Activated CD8-positive, alpha-beta memory T cell treated with anti-CD3 and anti-CD28 coated beads, Interleukin-2, amount 50 U/mL, for 4 hours (primary cell): ENCODE results near the gene ARSH.
"Not testable (repeated sequence)": the region's sequence is repeated elsewhere in the genome, so short reads cannot be mapped to it uniquely, and the experiment has no call there.

Source experiments
- DNase-seq: peaks from one replicate; pipeline ENCODE4 v3.0.0-alpha.2; 2020

Gene ARSH, protein sequence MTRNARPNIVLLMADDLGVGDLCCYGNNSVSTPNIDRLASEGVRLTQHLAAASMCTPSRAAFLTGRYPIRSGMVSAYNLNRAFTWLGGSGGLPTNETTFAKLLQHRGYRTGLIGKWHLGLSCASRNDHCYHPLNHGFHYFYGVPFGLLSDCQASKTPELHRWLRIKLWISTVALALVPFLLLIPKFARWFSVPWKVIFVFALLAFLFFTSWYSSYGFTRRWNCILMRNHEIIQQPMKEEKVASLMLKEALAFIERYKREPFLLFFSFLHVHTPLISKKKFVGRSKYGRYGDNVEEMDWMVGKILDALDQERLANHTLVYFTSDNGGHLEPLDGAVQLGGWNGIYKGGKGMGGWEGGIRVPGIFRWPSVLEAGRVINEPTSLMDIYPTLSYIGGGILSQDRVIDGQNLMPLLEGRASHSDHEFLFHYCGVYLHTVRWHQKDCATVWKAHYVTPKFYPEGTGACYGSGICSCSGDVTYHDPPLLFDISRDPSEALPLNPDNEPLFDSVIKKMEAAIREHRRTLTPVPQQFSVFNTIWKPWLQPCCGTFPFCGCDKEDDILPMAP

DNA sequence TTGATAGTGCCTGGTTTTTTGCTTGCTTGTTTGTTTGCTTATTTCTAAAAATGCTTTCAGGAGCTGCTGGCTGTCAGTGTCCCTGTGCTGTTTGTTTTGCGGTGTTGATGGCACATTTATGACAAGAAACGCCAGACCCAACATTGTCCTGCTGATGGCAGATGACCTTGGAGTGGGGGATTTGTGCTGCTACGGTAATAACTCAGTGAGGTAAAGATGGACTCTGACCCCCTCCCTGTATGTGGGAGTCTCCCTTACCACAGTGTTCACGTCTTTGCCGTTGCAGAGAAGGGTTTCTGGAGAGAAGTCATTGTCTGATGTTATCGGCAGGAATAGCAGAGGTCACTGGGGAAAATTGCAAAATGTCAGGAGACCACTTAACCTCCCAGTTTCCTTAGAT is at the start of gene ARSH:
TSS of gene ARSH (plus strand) at position 52 of the 400 bp plus-strand sequence. CDS start at position 119, 67 bp downstream.
- no peak for DNase-seq

DNA sequence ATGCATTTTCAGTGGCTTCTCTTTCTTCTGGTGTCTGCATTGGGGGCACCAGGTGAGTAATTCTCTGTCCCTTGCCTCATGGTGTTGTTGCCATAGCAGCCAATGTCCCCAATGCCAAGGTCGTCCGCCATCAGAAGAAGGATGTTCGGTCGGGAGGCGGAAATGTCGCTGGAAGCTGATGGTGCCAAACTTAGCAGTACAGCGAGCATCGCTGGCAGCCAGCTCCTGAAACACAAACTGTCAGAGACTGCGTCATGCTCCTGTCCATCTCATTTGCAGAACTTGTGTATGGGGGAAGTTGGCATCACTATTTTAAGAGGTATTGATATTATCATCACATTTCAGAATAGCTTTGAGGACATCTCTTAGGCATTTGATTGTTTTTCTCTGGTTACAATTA is 48.1 kb upstream of the ARSH start:
- no peak for DNase-seq

DNA sequence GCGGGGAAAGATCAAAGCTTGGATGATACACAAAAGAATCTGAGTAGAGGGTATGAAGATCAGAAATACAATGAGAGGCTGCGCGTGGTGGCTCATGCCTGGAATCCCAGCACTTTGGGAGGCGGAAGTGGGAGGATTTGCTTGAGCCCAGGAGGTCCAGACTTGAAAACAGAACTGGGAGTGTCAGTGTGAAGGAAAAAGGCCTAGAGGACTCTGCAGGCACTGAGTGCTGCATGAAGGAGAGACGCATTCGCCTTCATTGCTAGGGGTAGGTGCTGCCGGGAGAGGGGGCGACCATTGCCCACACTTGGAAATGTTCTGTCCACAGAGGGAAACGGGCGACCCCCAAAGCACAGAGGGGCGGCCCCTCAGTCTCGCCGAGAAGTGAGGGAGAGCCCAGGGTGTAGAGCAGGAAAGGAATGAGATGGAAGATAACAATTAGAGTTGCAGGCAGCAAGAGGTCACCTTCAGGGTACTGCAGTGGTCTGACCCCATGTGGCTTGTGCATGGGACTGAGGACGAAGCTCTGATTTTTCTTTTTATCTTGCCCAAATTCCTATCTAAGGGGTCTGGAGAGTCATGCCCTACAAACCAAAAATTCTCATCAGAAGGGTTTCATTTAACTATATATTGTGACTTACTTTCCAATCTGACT is 45.4 kb upstream of the ARSH start:
- DNase-seq = no peak

DNA sequence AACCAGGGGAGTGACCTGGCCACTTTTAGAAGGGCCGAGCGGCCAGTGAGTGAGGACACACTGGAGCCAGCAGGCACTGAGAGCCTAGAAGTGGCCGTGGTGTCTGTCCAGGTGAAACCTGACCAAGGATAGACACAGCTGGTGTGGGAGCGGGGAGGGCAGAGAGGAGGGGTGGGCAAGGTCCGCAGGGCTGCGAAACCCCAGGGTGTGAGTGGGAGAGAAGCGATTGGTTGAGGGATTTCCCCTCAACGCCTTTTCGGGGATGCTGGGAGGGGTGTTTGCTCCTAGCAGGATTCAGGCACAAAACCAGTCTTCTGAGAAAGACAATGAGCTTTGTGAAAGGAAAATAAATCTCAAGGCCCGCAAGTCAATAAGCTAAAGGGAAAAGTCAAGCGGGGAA is 44.0 kb upstream of the ARSH start:
- no peak for DNase-seq

DNA sequence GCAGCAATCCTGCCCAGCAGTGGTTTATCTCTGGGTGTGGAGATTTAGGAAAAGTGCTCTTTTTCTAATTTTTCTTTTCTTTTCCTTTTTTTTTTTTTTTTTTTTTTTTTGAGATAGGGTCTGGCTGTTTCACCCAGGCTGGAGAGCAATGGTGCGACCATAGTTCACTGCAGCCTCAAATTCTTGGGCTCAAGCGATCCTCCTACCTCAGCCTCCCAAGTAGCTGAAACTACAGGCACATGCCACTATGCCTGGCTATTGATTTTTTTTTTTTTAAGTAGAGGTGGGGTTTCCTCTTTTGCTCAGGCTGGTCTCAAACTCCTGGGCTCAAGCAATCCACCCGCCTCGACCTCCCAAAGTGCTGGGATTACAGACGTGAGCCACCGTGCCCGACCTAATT is 42.9 kb upstream of the ARSH start:
- DNase-seq = not testable (repeated sequence)

DNA sequence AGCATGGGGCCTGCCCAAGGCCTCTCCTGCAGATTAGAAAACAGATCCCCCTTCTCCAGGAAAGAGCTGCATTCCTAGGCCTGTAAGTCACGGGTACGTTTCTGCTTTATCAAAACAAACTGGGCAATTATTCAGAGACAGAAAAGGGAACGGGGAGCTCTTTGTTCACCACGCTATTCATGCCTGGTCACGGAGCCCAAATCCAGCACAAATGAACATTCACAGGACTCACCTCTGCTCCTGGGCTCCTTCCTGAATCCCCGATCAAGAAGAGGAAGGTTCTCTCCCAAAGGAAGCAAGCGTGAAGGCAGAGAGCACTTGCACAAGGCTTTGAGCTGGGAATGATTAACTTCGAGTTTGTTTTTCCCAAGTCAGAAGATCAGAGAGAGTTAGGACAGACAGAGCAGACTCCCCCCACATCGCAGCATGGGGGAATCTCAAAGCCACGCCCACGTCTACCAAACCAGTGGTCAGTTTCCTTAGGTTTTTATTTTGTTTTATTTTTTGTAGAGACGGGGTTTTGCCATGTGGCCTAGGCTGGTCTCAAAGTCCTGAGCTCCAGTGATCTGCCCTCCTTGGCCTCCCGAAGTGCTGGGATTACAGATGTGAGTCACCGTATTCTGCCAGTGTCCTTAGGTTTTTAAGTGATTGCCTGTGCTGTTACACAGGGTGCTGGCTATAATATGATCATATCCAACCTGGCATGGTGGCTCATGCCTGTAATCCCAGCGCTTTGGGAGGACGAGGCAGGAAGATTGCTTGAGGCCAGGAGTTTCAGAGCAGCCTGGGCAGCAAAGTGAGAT is 42.2 kb upstream of the ARSH start:
- not testable (repeated sequence) for DNase-seq

DNA sequence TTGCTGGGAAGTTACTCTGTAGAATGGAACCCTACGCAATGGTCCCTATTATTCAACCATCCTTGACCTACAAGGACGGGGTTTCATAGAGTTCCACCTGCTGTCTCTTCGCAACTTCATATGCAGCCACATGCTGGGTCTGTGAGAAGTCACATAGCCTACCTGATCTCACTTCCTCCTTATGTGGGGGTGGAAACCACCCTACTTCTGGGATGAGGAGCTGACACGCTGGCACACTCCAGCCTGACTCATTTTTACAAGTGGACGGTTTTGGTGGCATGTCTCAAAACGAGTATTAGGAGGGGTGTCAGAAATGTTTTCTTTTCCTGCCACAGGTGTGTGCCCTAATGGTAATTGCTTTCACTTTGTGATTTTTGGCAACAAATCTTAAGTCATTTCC is 40.4 kb upstream of the ARSH start:
- no peak for DNase-seq

DNA sequence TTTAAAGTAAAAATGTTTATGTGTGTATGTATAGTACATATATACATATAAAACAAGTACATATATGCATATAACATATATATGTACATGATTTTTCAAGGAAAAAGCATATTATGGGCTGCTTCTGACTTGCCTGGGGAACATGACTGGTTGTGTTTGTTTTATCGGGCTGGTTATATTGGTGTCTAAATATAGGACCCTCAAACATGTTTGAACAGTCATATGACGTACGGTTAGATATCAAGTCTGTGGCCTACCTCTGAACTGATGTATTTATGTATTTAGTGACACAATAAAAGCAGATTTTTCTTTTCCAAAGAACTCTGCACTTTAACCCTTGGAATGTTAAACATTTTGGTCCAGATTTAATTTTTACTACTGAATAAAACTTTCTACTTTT is 39.3 kb upstream of the ARSH start:
- DNase-seq = no peak

DNA sequence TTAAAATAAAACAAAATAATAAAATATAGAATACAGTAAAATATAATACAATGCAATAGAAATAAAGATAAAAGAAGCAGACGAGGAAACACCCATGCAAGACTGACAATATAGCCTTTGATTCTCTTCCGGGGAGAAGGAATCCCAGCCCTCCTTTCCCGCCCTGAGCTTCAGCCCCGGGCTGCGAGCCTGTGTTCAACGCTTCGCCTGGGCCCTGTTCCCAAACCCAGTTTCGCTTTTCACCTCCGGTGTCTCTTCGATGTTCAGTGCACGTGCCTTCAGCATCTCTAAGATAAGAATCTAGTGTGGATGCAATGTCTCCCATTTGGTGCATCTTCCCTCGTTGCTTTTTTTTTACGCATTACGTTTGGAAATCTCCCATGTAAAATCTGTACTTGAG is 38.8 kb upstream of the ARSH start:
- DNase-seq = no peak

DNA sequence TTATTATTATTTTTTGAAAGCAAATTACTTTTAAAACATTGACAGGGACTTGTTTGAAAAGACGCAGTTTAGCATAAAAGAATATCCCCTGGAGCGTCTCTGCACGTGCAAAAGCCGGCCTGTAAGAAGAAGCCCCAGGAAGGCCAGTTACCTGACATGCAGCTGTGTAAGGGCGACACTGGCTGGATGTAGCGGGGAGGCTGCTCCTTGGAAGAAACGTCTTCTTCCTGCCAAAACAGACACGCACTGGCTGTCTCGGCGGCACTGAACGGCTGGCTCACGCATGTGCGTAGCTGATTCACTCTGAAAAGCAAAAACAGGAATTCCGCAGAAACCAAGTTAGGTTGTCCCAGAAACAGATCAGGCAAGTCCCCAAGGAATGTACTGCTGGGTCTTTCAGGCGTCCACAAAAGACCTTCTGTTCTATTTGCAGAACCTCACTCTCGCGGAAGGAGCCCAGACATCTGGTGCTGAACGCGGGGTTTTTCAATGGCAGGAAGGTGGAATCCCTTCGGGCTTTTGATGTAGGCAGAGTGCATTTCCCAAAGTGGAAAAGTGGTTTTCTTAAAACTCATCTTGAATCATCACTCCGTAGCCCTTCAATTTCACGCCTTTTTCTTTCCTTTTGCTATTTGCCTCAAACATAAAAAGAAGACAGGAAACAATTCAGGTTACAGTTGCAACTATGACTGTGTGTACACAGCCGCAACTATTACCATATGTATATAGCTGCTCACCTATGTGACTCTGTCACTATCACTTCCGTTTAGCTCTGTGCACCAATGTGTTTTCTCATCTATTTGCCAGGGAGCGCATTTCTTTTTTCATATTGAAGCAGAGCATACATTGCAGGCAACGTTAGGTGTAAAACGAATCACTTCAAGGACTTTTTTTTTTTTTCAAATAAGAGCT is 38.1 kb upstream of the ARSH start:
- DNase-seq = no peak

DNA sequence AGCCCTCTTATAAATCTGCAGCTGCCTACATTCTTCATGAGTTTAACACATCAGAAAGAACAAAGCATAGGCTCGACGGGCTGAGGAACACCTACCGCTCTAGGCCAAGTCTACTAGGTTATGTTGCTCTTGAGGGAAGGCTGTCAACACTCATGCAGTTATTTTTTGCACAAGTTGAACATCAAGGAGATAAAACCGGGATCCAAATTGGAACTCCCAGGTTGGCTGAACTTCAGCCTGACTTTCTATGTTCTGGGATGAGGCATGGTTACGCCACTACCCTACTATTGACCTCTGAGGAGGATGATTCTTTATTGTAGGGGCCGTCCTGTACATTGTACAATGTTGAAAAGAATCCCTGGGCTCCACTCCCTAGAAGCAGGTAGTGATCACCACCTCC is 37.3 kb upstream of the ARSH start:
- no peak for DNase-seq

DNA sequence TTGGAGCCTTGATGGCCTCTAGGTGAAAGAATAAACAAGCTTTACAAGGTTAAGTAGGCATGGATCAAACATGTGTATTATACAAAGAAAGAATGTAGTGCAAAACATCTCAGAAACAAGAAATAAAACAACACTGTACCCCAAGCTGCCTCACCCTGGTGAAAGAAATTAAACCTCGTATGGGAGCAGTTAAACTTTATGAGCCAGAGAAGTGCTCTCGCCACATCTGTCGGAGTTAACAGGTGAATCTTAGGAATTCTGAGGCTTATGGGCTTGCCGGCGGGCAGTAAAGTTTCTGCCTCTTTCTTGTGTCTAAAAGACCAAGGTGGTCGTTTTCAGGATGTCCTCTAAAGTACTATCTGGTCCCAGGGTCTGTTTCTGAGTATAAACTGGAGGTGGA is 34.0 kb upstream of the ARSH start:
- DNase-seq = no peak

DNA sequence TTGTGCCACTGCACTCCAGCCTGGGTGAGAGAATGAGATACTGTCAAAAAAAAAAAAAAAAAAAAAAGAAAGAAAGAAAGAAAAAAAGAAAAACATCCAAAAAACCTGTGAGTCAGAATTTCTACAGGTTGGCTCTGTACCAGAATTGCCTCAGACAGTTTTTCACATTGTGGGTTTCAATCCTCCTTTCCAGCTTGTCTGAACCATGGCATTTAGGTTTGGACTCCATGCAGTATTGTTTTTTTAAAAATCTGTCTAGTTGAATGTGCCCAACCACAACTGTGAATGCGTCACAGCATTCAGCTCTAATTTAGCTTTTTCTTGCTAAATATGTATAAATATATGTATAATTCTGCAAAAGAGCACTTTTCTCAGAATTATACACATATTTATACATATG is 31.4 kb upstream of the ARSH start:
- DNase-seq = no peak

DNA sequence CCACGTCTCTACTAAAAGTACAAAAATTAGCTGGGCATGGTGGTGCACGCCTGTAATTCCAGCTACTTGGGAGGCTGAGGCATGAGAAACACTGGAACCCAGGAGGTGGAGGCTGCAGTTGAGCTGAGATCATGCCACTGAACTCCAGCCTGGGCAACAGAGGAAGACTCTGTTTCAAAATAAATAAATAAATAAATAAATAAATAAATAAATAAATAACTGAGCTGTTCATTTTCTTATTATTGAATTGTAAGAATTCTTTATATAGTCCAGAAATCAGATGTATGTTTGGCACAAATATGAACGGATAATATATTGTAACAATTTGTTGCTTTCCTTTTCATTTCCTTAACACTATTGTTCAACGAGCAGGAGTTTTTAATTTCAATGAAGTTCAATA is 27.7 kb upstream of the ARSH start:
- not testable (repeated sequence) for DNase-seq

DNA sequence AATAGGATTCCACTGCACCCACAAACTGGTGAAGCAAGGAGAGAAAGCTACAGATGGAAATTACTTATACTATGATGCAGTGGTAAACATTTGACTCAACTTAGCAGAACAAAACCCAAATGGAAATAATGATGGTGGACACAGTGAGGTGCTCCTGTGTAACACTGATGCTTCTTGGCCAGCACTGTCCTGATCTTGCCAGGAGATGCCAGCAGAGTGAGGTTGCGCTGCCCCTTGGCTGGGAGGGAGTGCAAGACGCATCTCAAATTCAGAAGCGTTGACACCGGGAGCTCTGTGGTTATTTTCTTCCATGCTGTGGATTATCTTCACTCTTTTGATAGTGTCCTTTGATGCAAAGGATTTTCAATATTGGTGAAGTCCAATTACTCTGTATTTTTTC is 22.0 kb upstream of the ARSH start:
- no peak for DNase-seq

DNA sequence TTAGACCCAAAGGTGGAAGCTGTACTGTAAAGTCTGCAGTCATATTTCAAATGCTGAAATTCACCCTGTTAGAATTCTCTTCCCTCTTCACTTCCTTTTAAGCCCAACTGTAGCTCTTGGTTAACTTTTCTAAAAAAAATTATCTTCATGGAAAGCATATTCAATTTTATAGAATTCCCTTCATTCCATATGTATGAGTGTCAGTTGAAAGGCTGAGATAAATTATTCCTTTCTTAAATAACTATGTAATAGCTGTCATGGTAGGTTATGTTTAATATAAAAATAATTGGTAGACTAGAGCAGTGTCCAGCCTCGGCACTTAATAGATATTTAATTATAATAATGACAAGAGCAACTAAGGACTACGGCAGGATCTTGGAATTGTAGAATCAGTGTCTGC is 16.8 kb upstream of the ARSH start:
- no peak for DNase-seq

DNA sequence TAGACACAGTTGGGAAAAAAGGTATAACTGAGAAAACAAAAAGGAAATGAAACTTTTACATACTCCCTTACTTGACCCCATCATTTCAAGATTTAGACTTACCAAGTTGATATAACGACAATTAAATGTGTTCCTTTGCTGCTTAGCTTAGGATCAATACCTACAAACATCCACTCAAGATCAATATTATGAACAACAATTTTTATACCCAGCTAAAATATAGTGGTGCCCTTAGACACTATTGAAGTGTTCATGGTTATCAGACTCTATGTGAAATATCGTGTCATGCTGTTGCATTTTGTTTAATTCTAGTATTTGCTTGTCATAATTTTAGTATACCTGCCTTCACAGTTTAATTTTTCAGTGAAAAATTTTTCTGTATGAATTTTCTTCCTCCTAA is 4.2 kb downstream of the ARSH start:
- no peak for DNase-seq

DNA sequence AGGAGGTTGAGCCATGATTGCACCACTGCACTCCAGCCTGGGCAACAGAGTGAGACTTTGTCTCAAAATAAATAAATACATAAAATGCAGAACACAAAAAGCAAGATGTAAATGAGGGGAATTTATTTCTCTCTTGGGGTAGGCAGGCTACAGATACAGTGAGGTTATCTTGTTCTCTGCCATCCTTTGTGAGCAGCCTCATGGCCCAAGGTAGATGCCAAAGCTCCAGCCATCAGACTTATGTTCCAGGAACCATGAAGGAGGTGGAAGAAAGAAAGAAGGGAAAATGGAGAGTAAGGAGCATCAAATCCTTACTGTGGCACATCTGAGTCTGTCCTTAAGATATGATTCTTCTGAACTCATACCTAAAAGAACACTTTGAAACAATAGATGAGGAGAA is 11.1 kb downstream of the ARSH start:
- no peak for DNase-seq

DNA sequence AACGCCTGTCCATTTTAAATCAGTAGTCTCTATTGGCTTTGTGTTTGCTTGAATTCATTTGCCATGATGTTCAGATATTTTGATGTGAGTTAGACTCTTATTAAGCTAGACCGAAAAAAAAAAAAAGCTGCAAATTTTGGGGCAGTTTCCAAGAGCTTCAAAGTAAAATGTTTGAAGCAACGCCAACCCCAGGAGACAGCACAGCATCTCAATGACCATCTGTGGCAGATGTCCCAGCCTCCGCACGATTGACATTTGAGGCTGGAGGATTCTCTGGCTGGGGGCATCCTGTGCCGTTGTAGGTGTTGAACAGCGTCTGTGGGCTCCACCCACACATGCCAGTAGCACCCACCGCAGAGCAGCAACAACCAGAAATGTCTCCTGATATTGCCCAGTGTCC is 17.8 kb downstream of the ARSH start:
- no peak for DNase-seq

DNA sequence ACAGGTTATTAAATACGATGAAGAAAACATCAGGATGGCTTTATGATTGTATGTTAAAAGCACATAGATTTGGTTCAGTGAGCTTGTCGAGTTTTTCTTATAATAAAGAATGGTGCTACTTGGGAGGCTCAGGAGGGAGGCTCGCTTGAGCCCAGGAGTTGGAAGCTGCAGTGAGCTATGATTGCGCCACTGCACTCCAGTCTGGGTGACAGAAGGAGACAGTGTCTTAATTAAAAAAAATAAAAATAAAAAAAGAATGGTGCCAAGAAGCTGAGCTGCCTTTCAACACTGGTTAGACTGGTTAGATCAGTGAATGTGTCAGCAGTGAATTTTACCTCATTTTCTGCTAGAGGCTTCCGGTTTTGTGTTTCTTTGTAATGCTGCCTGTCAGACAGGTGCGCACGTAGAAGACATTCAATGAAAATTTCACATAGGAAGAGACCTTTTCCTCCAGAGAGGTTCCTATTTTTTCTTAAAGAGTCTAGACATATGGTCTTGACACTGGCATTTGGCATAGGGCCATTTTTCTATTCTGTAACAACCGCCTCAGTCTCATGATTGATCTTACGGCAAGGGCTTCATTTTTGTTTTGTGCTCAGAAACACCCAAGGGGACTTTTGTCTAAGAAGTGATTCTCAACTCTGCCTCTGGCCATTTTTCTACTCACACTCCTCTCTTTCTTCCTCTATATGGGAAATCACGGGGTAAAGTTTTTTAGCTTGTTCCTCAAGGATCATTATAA is 19.9 kb downstream of the ARSH start:
- DNase-seq = no peak

DNA sequence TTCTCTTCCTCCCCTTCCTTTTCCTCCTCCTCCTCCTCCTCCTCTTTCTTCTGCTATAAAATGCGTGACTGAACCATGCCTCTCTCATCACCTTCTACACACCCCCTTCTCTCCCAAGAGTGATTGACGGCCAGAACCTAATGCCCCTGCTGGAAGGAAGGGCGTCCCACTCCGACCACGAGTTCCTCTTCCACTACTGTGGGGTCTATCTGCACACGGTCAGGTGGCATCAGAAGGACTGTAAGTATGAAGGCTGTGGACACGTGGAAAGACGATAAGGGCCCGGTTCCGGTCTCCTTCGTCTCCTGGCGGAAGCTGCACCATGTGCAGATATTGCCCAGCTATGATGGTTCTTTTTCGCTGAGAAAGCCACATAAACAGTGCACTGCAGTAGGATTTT is 22.8 kb downstream of the ARSH start:
- no peak for DNase-seq

DNA sequence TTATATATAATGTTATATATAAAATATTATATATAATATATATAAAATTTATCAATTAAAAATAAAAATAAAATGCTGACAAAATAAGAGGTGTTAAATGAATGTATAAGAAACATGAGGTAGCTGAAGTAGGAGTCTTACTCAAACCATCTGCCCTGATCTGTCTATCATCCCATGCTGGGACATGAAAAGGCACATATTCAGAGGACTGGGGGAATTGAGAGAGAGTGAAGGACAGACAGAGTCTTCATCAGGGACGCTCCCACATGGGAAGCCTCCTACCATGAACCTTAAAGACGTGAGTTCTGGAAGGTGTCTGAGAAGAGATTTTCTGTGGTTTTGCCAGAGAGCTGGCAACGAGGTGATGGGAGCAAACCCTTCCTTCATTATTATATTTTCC is 30.9 kb downstream of the ARSH start:
- DNase-seq = no peak
